GM13976 (cell line): ENCODE measurements around the gene GREM2.

Source experiments
- DNase-seq: peaks from one replicate; pipeline ENCODE4 v3.0.0; 2012; ENCODE audit warnings: low spot score
- CTCF ChIP-seq: IDR thresholded peaks from 2 replicates; pipeline ENCODE4 v1.5.1; 2012; ENCODE audit warnings: borderline replicate concordance, mild to moderate bottlenecking; ENCODE audit not compliant: insufficient read depth; ENCODE audit errors: extremely low read depth, missing control alignments, control extremely low read depth
- in situ Hi-C: fragments of 300-500 bp; cut with MboI; formaldehyde crosslinking; loops from one replicate; pipeline ENCODE4 v1.12.0; 2022; ENCODE audit warnings: low sequenced_read_pairs, mixed read lengths, inconsistent platforms; ENCODE audit not compliant: unreplicated experiment

The GREM2 gene

DNA sequence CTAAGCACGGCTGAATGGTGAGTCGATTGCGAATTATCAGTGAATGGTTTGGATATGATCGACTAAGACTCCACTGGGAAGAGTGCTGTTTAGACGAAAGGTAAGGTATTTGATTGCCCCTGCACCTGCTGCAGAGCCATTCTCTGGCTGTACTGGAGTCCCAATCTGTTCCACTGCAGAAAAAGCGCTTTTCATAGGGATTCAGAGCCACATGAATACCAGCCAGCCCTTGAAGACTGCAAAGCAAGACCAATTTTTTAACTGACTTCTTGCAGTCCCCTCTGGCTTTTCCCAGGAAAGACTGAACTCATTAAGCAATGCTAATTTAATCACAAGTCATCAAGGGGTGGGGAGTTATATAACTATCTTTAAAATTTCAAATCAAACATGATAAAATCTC, 1.3 kb downstream of the GREM2 start:
- DNase-seq: no peak
- no peak for TF ChIP-seq CTCF
- in situ Hi-C loops: no loop called here

GRCh38 chr1:240609527-240610060, 2.4 kb downstream of the GREM2 start:
- in situ Hi-C loops: no loop called here
- no peak for TF ChIP-seq CTCF
- DNase-seq: no peak

DNA sequence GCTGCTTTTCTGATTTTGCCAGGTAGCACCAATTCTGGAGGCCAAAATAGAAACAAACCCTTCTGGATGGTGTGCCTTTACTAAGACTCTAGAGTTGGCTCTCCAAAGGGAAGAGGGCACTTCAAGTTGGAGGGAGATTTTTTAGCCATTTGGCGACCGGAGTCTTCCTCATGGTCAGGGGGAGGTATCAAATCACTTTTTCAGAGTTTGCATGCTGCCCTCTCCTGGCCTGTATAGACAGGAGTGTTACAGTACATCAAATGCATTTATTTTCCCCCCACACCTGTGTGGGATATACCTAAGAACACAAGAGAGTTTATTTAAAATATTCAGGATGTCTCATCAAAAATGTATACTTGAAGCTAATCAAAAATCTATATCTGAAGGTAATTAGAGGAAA, 3.2 kb downstream of the GREM2 start:
- no peak for DNase-seq
- in situ Hi-C loops: no loop called here
- TF ChIP-seq CTCF: peak; percentile 19

- in situ Hi-C loops: no loop called here
- no peak for DNase-seq
These were observed 4.9 kb downstream of the GREM2 start for GRCh38 chr1:240607006-240607405.

DNA sequence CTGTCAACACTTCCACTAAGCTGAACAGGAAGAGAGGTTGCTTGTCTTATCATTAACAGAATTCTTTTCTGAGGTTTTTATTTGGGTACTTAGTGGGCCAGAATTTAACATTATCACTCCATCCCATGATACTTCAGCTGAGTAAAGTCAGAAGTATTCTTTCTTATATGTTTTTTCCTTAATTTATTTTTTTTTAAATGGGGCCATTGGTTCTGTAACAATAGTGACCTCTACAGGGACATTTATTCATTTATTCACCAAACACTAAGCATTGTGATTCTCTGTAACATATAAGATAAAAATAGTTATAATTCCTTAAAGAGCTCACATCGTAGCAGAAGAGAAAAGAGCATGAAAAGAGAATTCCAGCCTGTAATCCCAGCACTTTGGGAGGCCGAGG, 9.8 kb downstream of the GREM2 start:
- in situ Hi-C loops: no loop called here

More at GRCh38 chr1:240607006-240607405, 4.9 kb downstream of the GREM2 start:
- TF ChIP-seq CTCF: no peak

GRCh38 chr1:240599830-240600229, 12.1 kb downstream of the GREM2 start:
- in situ Hi-C loops: no loop called here
- TF ChIP-seq CTCF: no peak

More for the DNA sequence above, 9.8 kb downstream of the GREM2 start:
- TF ChIP-seq CTCF: no peak
- DNase-seq: no peak

More at GRCh38 chr1:240599830-240600229, 12.1 kb downstream of the GREM2 start:
- no peak for DNase-seq
